Prostate gland (tissue), 2 donors: ENCODE data around the gene POLE. TPM values are rescaled to one million over a fixed set of nuclear protein-coding genes. Genes with fewer than 3 reads are reported as not detected.

Source experiments
- DNase-seq: peaks from one replicate; pipeline ENCODE4 v3.0.0-alpha.2; 2019; ENCODE audit warnings: low spot score
- H3K27ac ChIP-seq, 2 donors: fragments of 200-600 bp; sonication (generic); 2 replicates each; pipeline ENCODE4 v1.5.1; 2017 to 2019
- H3K27me3 ChIP-seq: fragments of 200-600 bp; sonication (generic); replicated peaks from 2 replicates; pipeline ENCODE4 v1.5.1; 2019; ENCODE audit not compliant: insufficient read depth
- H3K36me3 ChIP-seq, 2 donors: fragments of 200-600 bp; sonication (generic); 1 replicate in 1 of 2; 2 replicates in 1 of 2; pipeline versions ENCODE4 v1.5.1 to v1.8.1; 2017 to 2019
- H3K4me1 ChIP-seq: fragments of 200-600 bp; sonication (generic); replicated peaks from 2 replicates; pipeline ENCODE4 v1.5.1; 2019
- H3K4me3 ChIP-seq, 2 donors: fragments of 200-600 bp; sonication (generic); 2 replicates each; pipeline ENCODE4 v1.5.1; 2017 to 2019
- H3K9me3 ChIP-seq: fragments of 200-600 bp; sonication (generic); 2 replicates; pipeline ENCODE4 v1.5.1; 2017
- POLR2A ChIP-seq: fragments of 450-650 bp; IDR thresholded peaks from one replicate; pipeline ENCODE4 v1.6.1; 2016; ENCODE audit warnings: antibody characterized with exemption, mild to moderate bottlenecking
- POLR2AphosphoS5 ChIP-seq: sonication (generic); formaldehyde crosslinking; IDR thresholded peaks from one replicate; pipeline ENCODE4 v1.6.1; 2017; ENCODE audit warnings: antibody characterized with exemption
- WGBS: methylation state at CpG from one replicate; pipeline ENCODE4 v1.1.5; 2018; 5-methylcytosine and 5-hydroxymethylcytosine counted together
- intact Hi-C: fragments of 100-400 bp; cut with DNase I; formaldehyde crosslinking; loops from one replicate; pipeline ENCODE4 v1.14.2; 2022
- total RNA-seq, 2 donors: library from RNA; depleted of rRNA; stranded (reverse); fragments of >200 nt; gene quantifications; one replicate each; pipeline ENCODE4 v1.1.0, GENCODE V29; 2016
- TF ChIP-seq, protein P1 (sequence below), 4 experiments: fragments of 200-600 bp in 2 of 4; fragments of 450-650 bp in 2 of 4; sonication (generic) in 2 of 4; IDR thresholded peaks; 1 replicate in 3 of 4; 2 replicates in 1 of 4; pipeline ENCODE4 v1.5.1; 2016 to 2019; ENCODE audit warnings: antibody characterized with exemption in 4 of 4, mild to moderate bottlenecking in 2 of 4, moderate library complexity in 2 of 4

POLE gene
- total RNA-seq, 2 donors from 2014 or later: 41.8 to 65.4 TPM

DNA sequence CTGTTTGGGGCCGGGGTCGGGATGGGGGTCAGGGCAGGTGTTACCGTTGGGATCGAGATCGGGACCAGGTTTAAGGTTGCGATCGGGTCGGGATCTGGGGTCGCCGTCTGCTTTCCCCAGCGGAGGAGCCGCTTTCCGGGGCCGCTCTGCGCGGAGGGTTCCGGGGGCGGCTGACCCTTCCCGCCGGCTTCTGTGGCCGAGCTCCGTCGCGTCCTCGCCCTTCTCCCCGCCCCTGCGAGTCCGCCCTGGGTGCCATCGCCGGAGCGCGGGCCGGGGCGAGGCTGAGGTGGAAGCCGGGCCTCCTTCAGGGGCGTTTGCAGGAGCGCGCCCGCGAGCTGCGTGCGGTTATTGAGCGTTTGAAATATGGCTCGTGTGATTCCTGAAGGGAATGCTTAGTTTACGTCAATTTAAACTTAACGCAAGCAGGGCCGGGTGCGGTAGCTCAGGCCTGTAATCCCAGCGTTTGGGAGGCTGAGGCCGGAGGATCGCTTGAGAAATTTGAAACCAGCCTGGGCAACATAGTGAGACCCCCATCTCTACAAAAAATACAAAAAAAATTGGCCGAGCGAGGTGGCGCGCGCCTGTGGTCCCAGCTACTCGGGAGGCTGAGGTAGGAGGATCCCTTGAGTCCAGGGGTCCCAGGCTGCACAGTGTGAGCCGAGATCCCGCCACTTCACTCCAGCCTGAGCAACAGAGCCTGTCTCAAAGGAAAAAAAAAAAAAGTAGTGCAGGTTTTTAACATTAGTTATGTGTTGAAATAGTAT is 24.1 kb upstream of the POLE start:
- H3K27me3 ChIP-seq: no peaks in the 10 kb centered on the region
- DNase-seq: no peak
- no peaks in the 10 kb centered on the region for H3K9me3 ChIP-seq
- H3K36me3 ChIP-seq: peaks cover 0 to 8% of the 10 kb centered on the region in 2 donors
- intact Hi-C loops: no loop called here
- H3K4me1 ChIP-seq: peaks cover 4% of the 10 kb centered on the region
- H3K27ac ChIP-seq: peak overlapping the region in 1 of 2 donors; percentile 84
- H3K4me3 ChIP-seq: peak overlapping the region; percentile 70 to 88
- 9% methylated on average over 57 of the region's 59 CpGs for WGBS
- TF ChIP-seq POLR2A (no peak), POLR2AphosphoS5 (no peak)
- TF ChIP-seq, protein P1, sequence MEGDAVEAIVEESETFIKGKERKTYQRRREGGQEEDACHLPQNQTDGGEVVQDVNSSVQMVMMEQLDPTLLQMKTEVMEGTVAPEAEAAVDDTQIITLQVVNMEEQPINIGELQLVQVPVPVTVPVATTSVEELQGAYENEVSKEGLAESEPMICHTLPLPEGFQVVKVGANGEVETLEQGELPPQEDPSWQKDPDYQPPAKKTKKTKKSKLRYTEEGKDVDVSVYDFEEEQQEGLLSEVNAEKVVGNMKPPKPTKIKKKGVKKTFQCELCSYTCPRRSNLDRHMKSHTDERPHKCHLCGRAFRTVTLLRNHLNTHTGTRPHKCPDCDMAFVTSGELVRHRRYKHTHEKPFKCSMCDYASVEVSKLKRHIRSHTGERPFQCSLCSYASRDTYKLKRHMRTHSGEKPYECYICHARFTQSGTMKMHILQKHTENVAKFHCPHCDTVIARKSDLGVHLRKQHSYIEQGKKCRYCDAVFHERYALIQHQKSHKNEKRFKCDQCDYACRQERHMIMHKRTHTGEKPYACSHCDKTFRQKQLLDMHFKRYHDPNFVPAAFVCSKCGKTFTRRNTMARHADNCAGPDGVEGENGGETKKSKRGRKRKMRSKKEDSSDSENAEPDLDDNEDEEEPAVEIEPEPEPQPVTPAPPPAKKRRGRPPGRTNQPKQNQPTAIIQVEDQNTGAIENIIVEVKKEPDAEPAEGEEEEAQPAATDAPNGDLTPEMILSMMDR (IDR thresholded peaks at IDR 0.05): no peak

DNA sequence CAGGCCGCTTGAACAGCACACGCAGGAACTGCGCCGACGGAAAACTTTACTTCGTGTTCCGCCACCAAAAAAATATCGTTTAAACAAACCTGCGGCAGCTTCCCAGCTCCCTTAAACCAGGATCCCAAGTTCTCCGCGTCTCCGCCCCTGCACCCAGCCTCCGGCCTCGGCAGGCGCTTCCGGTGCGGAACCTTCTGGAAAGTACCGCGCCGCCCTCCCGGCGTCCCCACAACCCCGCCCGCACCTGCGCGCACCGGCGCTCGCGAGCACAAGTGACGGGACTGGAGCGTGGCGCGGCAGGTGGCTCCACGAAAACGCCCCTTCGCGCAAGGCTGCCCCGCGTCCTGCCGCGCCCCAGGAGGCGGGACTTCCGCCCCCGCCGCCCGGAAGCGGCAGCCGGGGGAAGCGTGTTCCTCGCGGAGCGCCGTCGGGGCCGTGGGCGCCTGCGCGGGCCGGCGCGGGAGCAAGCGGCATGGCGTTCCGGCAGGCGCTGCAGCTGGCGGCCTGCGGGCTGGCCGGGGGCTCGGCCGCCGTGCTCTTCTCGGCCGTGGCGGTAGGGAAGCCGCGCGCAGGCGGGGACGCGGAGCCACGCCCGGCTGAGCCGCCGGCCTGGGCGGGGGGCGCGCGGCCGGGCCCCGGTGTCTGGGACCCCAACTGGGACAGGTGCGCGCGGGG is 23.4 kb upstream of the POLE start, which contains the start of gene PGAM5:
Gene PGAM5 (plus strand): TSS at position 438 of the 675 bp plus-strand sequence. CDS start 35 bp downstream, at position 473.
- DNase-seq: peak; percentile 80
- WGBS: under 1% methylated on average over 77 of the region's 94 CpGs
- Histone ChIP-seq H3K4me1 (peaks cover 4% of the 10 kb centered on the region), H3K4me3 (peak within 1 kb of the TSS; percentile 70 to 88), H3K9me3 (no peaks in the 10 kb centered on the region), H3K27me3 (no peaks in the 10 kb centered on the region), H3K27ac (peak within 1 kb of the TSS; percentile 84 to 86), H3K36me3 (peaks cover 0 to 2% of the 10 kb centered on the region in 2 donors)
- TF ChIP-seq, protein P1 (IDR thresholded peaks at IDR 0.05): peak in 1 of 4 experiments; percentile 26
- TF ChIP-seq POLR2A (peak; percentile 52), POLR2AphosphoS5 (peak; percentile 83)
- intact Hi-C loops: no loop called here

DNA sequence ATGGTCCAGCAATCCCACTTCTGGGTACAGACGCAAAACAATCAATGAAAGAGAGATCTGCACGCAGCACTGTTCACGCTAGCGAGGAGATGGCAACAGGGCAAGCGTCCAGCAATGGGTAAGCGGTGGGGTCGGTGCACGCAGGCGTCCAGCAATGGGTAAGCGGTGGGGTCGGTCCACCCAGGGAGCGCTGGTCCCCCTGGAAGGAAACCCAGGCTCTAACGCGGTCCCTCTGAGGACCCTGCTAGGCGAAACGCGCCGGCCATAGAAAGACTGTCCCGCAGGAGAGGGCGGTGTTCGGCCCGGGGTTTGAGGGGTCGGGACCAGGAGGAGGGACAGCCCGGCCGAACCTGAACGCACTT is 22.9 kb upstream of the POLE start:
- peaks cover 4% of the 10 kb centered on the region for H3K4me1 ChIP-seq
- no peaks in the 10 kb centered on the region for H3K36me3 ChIP-seq
- H3K27ac ChIP-seq: peak overlapping the region; percentile 84 to 86
- intact Hi-C loops: no loop called here
- DNase-seq: no peak
- TF ChIP-seq POLR2AphosphoS5 (no peak), POLR2A (no peak)
- TF ChIP-seq, protein P1 (IDR thresholded peaks at IDR 0.05): no peak
- H3K4me3 ChIP-seq: peak overlapping the region; percentile 70 to 88
- no peaks in the 10 kb centered on the region for H3K27me3 ChIP-seq
- WGBS: 2% methylated on average over 17 of the region's 26 CpGs
- H3K9me3 ChIP-seq: no peaks in the 10 kb centered on the region

DNA sequence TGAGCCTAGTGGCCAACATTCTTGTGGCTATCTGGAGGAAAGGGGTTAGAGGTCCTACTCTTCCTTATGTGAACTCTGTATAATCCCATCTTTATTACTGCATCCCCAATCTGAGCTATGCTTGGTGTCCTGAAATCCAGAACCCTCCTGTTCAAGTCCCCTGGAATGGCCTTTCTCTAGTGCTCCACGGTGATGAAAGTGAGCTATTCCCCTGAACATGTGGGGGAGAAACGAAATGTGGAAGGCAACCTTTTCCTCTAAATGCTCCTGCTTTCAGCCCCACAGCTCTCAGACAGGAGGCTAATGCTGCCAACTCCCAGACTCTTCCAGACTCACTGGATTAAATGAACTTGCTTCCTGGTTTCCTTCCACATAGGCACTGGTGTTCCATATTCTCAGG is 21.0 kb upstream of the POLE start:
- Histone ChIP-seq H3K27me3 (no peaks in the 10 kb centered on the region), H3K27ac (no peak overlapping the region), H3K9me3 (no peaks in the 10 kb centered on the region), H3K4me3 (no peak overlapping the region), H3K4me1 (peaks cover 4% of the 10 kb centered on the region), H3K36me3 (no peaks in the 10 kb centered on the region)
- 83% methylated on average over 2 of the region's 2 CpGs for WGBS
- DNase-seq: no peak
- TF ChIP-seq POLR2A (no peak), POLR2AphosphoS5 (no peak)
- TF ChIP-seq, protein P1 (IDR thresholded peaks at IDR 0.05): no peak
- intact Hi-C loops: no loop called here
